HEK293 (cell line): ENCODE results near the gene PFDN5.

ENCODE experiments used
- CTCF ChIA-PET: fragments of 350-600 bp; formaldehyde crosslinking; extraction: SDS; loops from one replicate; lab custom pipeline; 2021; ENCODE audit warnings: antibody characterized with exemption; lab: Yijun Ruan, JAX
- POLR2A ChIA-PET: fragments of 300-600 bp; formaldehyde crosslinking; extraction: SDS; loops from one replicate; lab custom pipeline; 2020; ENCODE audit warnings: antibody characterized with exemption, inconsistent platforms; lab: Yijun Ruan, JAX
- H3K27ac ChIP-seq: fragments of 200-500 bp; sonication (Bioruptor generic); 2 replicates; pipeline ENCODE4 v1.5.1; 2014; ENCODE audit warnings: low read depth, low read length, control low read depth, inconsistent platforms; ENCODE audit errors: extremely low read depth
- H3K36me3 ChIP-seq, 2 experiments: fragments of 200-500 bp in 1 of 2; sonication (Bioruptor generic) in 1 of 2; 1 replicate in 1 of 2; 2 replicates in 1 of 2; pipeline ENCODE4 v1.5.1; 2014 to 2017; ENCODE audit warnings: inconsistent platforms in 2 of 2, low read length in 2 of 2; ENCODE audit not compliant: control insufficient read depth in 2 of 2, insufficient read depth in 1 of 2
- H3K4me1 ChIP-seq: fragments of 200-500 bp; sonication (Bioruptor generic); 2 replicates; pipeline ENCODE4 v1.5.1; 2014; ENCODE audit warnings: mild to moderate bottlenecking, low read length, inconsistent platforms; ENCODE audit not compliant: control insufficient read depth, insufficient read depth
- H3K4me3 ChIP-seq: 2 replicates; pipeline ENCODE4 v1.5.1; 2011; ENCODE audit warnings: low read depth, mild to moderate bottlenecking, control low read depth, low read length, moderate library complexity
- H3K9me3 ChIP-seq: fragments of 200-500 bp; sonication (Bioruptor generic); 2 replicates; pipeline ENCODE4 v1.5.1; 2014; ENCODE audit warnings: low read depth, low read length, inconsistent platforms; ENCODE audit not compliant: control insufficient read depth, insufficient read depth
- AEBP2 ChIP-seq: fragments of 450-650 bp; formaldehyde crosslinking; IDR thresholded peaks from 2 replicates; pipeline ENCODE4 v1.5.1; 2016; ENCODE audit warnings: missing biosample characterization, missing genetic modification characterization, borderline replicate concordance
- FEZF1 ChIP-seq: fragments of 450-650 bp; formaldehyde crosslinking; IDR thresholded peaks from 2 replicates; pipeline ENCODE4 v1.5.1; 2016; ENCODE audit warnings: missing biosample characterization, missing genetic modification characterization
- PATZ1 ChIP-seq: fragments of 450-650 bp; formaldehyde crosslinking; IDR thresholded peaks from 2 replicates; pipeline ENCODE4 v1.5.1; 2016; ENCODE audit warnings: missing biosample characterization, missing genetic modification characterization
- REST ChIP-seq: fragments of 450-650 bp; formaldehyde crosslinking; IDR thresholded peaks from 2 replicates; pipeline ENCODE4 v1.5.1; 2016; ENCODE audit warnings: missing biosample characterization, missing genetic modification characterization
- SCRT1 ChIP-seq: fragments of 450-650 bp; formaldehyde crosslinking; IDR thresholded peaks from 2 replicates; pipeline ENCODE4 v1.5.1; 2016; ENCODE audit warnings: missing biosample characterization, missing genetic modification characterization, borderline replicate concordance
- TSHZ1 ChIP-seq: fragments of 450-650 bp; formaldehyde crosslinking; IDR thresholded peaks from 2 replicates; pipeline ENCODE4 v1.5.1; 2016; ENCODE audit warnings: missing biosample characterization, missing genetic modification characterization, borderline replicate concordance
- ZBTB44 ChIP-seq: fragments of 450-650 bp; IDR thresholded peaks from 2 replicates; pipeline ENCODE4 v1.5.1; 2018; ENCODE audit warnings: missing biosample characterization, mild to moderate bottlenecking, missing genetic modification characterization
- ZBTB8A ChIP-seq: fragments of 450-650 bp; formaldehyde crosslinking; IDR thresholded peaks from 2 replicates; pipeline ENCODE4 v1.5.1; 2016; ENCODE audit warnings: missing biosample characterization, missing genetic modification characterization
- ZEB2 ChIP-seq: fragments of 450-650 bp; formaldehyde crosslinking; IDR thresholded peaks from 2 replicates; pipeline ENCODE4 v1.5.1; 2016; ENCODE audit warnings: missing biosample characterization, missing genetic modification characterization
- ZNF266 ChIP-seq: fragments of 450-650 bp; formaldehyde crosslinking; IDR thresholded peaks from 2 replicates; pipeline ENCODE4 v1.5.1; 2016; ENCODE audit warnings: missing biosample characterization, missing genetic modification characterization, low read depth
- ZNF366 ChIP-seq: fragments of 450-650 bp; formaldehyde crosslinking; conservative IDR thresholded peaks from 2 replicates; pipeline ENCODE4 v1.5.1; 2016; ENCODE audit warnings: missing biosample characterization, missing genetic modification characterization
- ZNF426 ChIP-seq: fragments of 450-650 bp; formaldehyde crosslinking; IDR thresholded peaks from 2 replicates; pipeline ENCODE4 v1.5.1; 2017; ENCODE audit warnings: missing biosample characterization, missing genetic modification characterization, mild to moderate bottlenecking, inconsistent platforms, moderate library complexity
- ZNF530 ChIP-seq: fragments of 450-650 bp; formaldehyde crosslinking; IDR thresholded peaks from 2 replicates; pipeline ENCODE4 v1.5.1; 2016; ENCODE audit warnings: low read depth, missing biosample characterization, missing genetic modification characterization
- ZNF561 ChIP-seq: fragments of 450-650 bp; IDR thresholded peaks from 2 replicates; pipeline ENCODE4 v1.5.1; 2018; ENCODE audit warnings: missing biosample characterization, missing genetic modification characterization, borderline replicate concordance
- ZNF600 ChIP-seq: fragments of 450-650 bp; formaldehyde crosslinking; IDR thresholded peaks from 2 replicates; pipeline ENCODE4 v1.5.1; 2016; ENCODE audit warnings: missing biosample characterization, missing genetic modification characterization
- ZNF639 ChIP-seq: fragments of 450-650 bp; formaldehyde crosslinking; IDR thresholded peaks from 2 replicates; pipeline ENCODE4 v1.5.1; 2016; ENCODE audit warnings: missing biosample characterization, missing genetic modification characterization
- ZNF658 ChIP-seq: fragments of 450-650 bp; formaldehyde crosslinking; IDR thresholded peaks from 2 replicates; pipeline ENCODE4; 2016; ENCODE audit warnings: missing biosample characterization, missing genetic modification characterization
- ZNF660 ChIP-seq: fragments of 450-650 bp; IDR thresholded peaks from 2 replicates; pipeline ENCODE4 v1.5.1; 2018; ENCODE audit warnings: missing biosample characterization, mild to moderate bottlenecking, missing genetic modification characterization
- ZNF704 ChIP-seq: fragments of 450-650 bp; formaldehyde crosslinking; IDR thresholded peaks from 2 replicates; pipeline ENCODE4 v1.5.1; 2016; ENCODE audit warnings: missing biosample characterization, missing genetic modification characterization
- ZNF76 ChIP-seq: fragments of 450-650 bp; formaldehyde crosslinking; IDR thresholded peaks from 2 replicates; pipeline ENCODE4; 2016; ENCODE audit warnings: low read depth, missing biosample characterization, missing genetic modification characterization, borderline replicate concordance

Gene PFDN5

GRCh38 chr12:53295070-53295890 is at the start of gene PFDN5:
Gene PFDN5, plus strand, starts transcription at chr12:53295542. Its CDS starts 26 bp downstream, at chr12:53295568.
- H3K27ac ChIP-seq, result peak within 1 kb of the TSS; percentile 61
- H3K4me3 ChIP-seq, result peak within 1 kb of the TSS; percentile 73
- POLR2A ChIA-PET, result interaction anchor here (0.6 to 1.9 kb wide), 25 partner anchors 10 to 380 kb away, joined by 3 to 30 read pairs (median 4); partner anchors contain the start of genes AAAS, ATP5MC2, CSAD and ESPL1
- CTCF ChIA-PET, result interaction anchor here (0.6 to 3.7 kb wide), 12 partner anchors 9 to 211 kb away, joined by 3 to 24 read pairs (median 4); partner anchors contain the start of gene AAAS
- peaks cover 41 to 66% of the 10 kb centered on the region in 2 experiments for H3K36me3 ChIP-seq
- H3K9me3 ChIP-seq, result no peaks in the 10 kb centered on the region
- peaks cover 4% of the 10 kb centered on the region for H3K4me1 ChIP-seq
- TF ChIP-seq ZNF704 (tag by site-specific recombination) (no peak), ZBTB8A (tag by site-specific recombination) (peak; percentile 26; the same call in 1 of the 2 replicates), ZBTB44 (tag by site-specific recombination) (no peak), ZNF660 (tag by site-specific recombination) (peak; percentile 52; the same call in 1 of the 2 replicates), AEBP2 (tag by site-specific recombination) (no peak), ZEB2 (tag by site-specific recombination) (peak; percentile 69), REST (tag by site-specific recombination) (0 out of 2 replicates have a peak, but pooled peaks have one; percentile 19), PATZ1 (tag by site-specific recombination) (peak; percentile 53; the same call in 1 of the 2 replicates), SCRT1 (tag by site-specific recombination) (no peak), ZNF561 (tag by site-specific recombination) (0 out of 2 replicates have a peak, but pooled peaks have one; percentile 59), ZNF426 (tag by site-specific recombination) (no peak), FEZF1 (tag by site-specific recombination) (no peak), ZNF530 (tag by site-specific recombination) (no peak), ZNF658 (tag by site-specific recombination) (no peak), ZNF366 (tag by site-specific recombination) (no peak), TSHZ1 (tag by site-specific recombination) (no peak), ZNF639 (tag by site-specific recombination) (peak; percentile 91), ZNF266 (tag by site-specific recombination) (no peak), ZNF76 (peak; percentile 78), ZNF600 (peak; percentile 64; the same call in 1 of the 2 replicates)
